Measurements from ENCODE around the gene OOSP1.

- TF ChIP-seq CTCF (IDR thresholded peaks at IDR 0.05), result no peak
- no peak for TF ChIP-seq POLR2A (IDR thresholded peaks at IDR 0.05)
- TF ChIP-seq POLR2AphosphoS5 (IDR thresholded peaks at IDR 0.05), result no peak
These were observed 23.9 kb downstream of the OOSP1 start for GRCh38 chr11:59962107-59962482.

Measured in breast epithelium (tissue), 3 donors.